Stomach (tissue), 4 donors: ENCODE results near the gene WDR1.

ENCODE experiments used
- CTCF ChIP-seq, 7 experiments: fragments of 450-650 bp in 4 of 7; fragments of 200-600 bp in 3 of 7; sonication (generic) in 3 of 7; IDR thresholded peaks; one replicate each; pipeline ENCODE4 v1.5.1; 2016 to 2019; ENCODE audit warnings: antibody characterized with exemption in 7 of 7, control low read depth in 2 of 7, mild to moderate bottlenecking in 1 of 7
- POLR2AphosphoS5 ChIP-seq, 3 donors: sonication (generic); formaldehyde crosslinking; IDR thresholded peaks; one replicate each; pipeline ENCODE4 v1.6.1; 2016; ENCODE audit warnings: antibody characterized with exemption in 3 of 3

DNA sequence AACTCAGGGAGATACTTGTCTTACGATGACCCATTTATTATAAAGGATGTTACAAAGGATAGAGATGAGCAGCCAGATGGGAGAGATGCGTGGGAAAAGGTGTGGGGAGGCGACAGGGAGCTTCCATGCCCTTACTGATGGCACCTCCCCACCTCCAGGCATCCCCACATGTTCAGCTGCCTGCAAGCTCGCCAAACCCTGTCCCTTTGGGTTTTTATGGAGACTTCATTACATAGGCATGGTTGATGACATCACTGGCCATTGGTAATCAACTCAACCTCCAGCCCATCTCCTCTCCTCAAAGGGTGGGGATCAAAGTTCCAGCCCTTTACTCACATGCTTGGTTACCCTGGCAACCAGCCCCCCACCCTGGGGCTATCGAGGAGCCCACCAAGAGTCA is 65.9 kb downstream of the WDR1 start:
- TF ChIP-seq CTCF (IDR thresholded peaks at IDR 0.05) (no peak), POLR2AphosphoS5 (IDR thresholded peaks at IDR 0.05) (no peak)
